ENCODE results near the gene LUZP2. TPM values are rescaled to one million over a fixed set of nuclear protein-coding genes. Genes with fewer than 3 reads are reported as not detected.

The LUZP2 gene
- total RNA-seq, 4 donors from 2014 or later = 0.16 to 0.17 TPM; not detected in 2

- no peak overlapping the region for H3K27ac ChIP-seq
- ATAC-seq = no peak
- 43 to 54% methylated on average over 3 of the region's 3 CpGs for WGBS, 2 donors (ENCODE audit: low coverage in 1 of 2)
- H3K4me3 ChIP-seq = no peak overlapping the region
- H3K9me3 ChIP-seq = no peaks in the 10 kb centered on the region
- no peaks in the 10 kb centered on the region for H3K36me3 ChIP-seq
- H3K4me1 ChIP-seq = no peaks in the 10 kb centered on the region
- no peak for TF ChIP-seq EP300 (IDR thresholded peaks at IDR 0.05)
- TF ChIP-seq POLR2AphosphoS5 (IDR thresholded peaks at IDR 0.05) = no peak
- no peak for TF ChIP-seq CTCF (IDR thresholded peaks at IDR 0.05)
- TF ChIP-seq POLR2A (IDR thresholded peaks at IDR 0.05) = no peak
- no peaks in the 10 kb centered on the region for H3K27me3 ChIP-seq
Observed at GRCh38 chr11:24509114-24509513, 12.3 kb downstream of the LUZP2 start.

GRCh38 chr11:24511511-24511910, 14.7 kb downstream of the LUZP2 start:
- Histone ChIP-seq H3K36me3 (no peaks in the 10 kb centered on the region), H3K27ac (no peak overlapping the region), H3K9me3 (no peaks in the 10 kb centered on the region), H3K4me3 (no peak overlapping the region), H3K4me1 (no peaks in the 10 kb centered on the region), H3K27me3 (no peaks in the 10 kb centered on the region)
- TF ChIP-seq POLR2AphosphoS5 (IDR thresholded peaks at IDR 0.05) (no peak), CTCF (IDR thresholded peaks at IDR 0.05) (no peak), EP300 (IDR thresholded peaks at IDR 0.05) (no peak), POLR2A (IDR thresholded peaks at IDR 0.05) (no peak)
- no peak for ATAC-seq
- 71 to 77% methylated on average over 5 of the region's 5 CpGs for WGBS, 2 donors (ENCODE audit: low coverage in 1 of 2)

- Histone ChIP-seq H3K9me3 (no peaks in the 10 kb centered on the region), H3K27me3 (no peaks in the 10 kb centered on the region), H3K4me3 (no peak overlapping the region), H3K36me3 (no peaks in the 10 kb centered on the region), H3K27ac (no peak overlapping the region), H3K4me1 (no peaks in the 10 kb centered on the region)
- WGBS, 2 donors (ENCODE audit: low coverage in 1 of 2) = 49 to 55% methylated on average over 3 of the region's 3 CpGs
- ATAC-seq = no peak
- TF ChIP-seq POLR2AphosphoS5 (IDR thresholded peaks at IDR 0.05) (no peak), POLR2A (IDR thresholded peaks at IDR 0.05) (no peak), EP300 (IDR thresholded peaks at IDR 0.05) (no peak), CTCF (IDR thresholded peaks at IDR 0.05) (no peak)
Observed at GRCh38 chr11:24513479-24514218, 16.8 kb downstream of the LUZP2 start.

GRCh38 chr11:24514219-24514594, 17.4 kb downstream of the LUZP2 start:
- TF ChIP-seq CTCF (IDR thresholded peaks at IDR 0.05) (no peak), POLR2AphosphoS5 (IDR thresholded peaks at IDR 0.05) (no peak), POLR2A (IDR thresholded peaks at IDR 0.05) (no peak), EP300 (IDR thresholded peaks at IDR 0.05) (no peak)
- H3K4me3 ChIP-seq = no peak overlapping the region
- H3K36me3 ChIP-seq = no peaks in the 10 kb centered on the region
- H3K4me1 ChIP-seq = no peaks in the 10 kb centered on the region
- H3K27ac ChIP-seq = no peak overlapping the region
- no peak for ATAC-seq
- H3K9me3 ChIP-seq = no peaks in the 10 kb centered on the region
- no peaks in the 10 kb centered on the region for H3K27me3 ChIP-seq
- 50 to 83% methylated on average over 2 of the region's 2 CpGs for WGBS, 2 donors (ENCODE audit: low coverage in 1 of 2)

GRCh38 chr11:24515632-24516031, 18.8 kb downstream of the LUZP2 start:
- H3K4me1 ChIP-seq = no peaks in the 10 kb centered on the region
- no peaks in the 10 kb centered on the region for H3K27me3 ChIP-seq
- ATAC-seq = no peak
- no peaks in the 10 kb centered on the region for H3K36me3 ChIP-seq
- H3K9me3 ChIP-seq = no peaks in the 10 kb centered on the region
- H3K4me3 ChIP-seq = no peak overlapping the region
- no peak overlapping the region for H3K27ac ChIP-seq
- WGBS, 2 donors (ENCODE audit: low coverage in 1 of 2) = 71 to 81% methylated on average over 1 of the region's 1 CpG
- TF ChIP-seq POLR2AphosphoS5 (IDR thresholded peaks at IDR 0.05) (no peak), EP300 (IDR thresholded peaks at IDR 0.05) (no peak), CTCF (IDR thresholded peaks at IDR 0.05) (no peak), POLR2A (IDR thresholded peaks at IDR 0.05) (no peak)

All from gastroesophageal sphincter (tissue), 4 donors.